ENCODE data around the gene HIF1AN.

The HIF1AN gene

DNA sequence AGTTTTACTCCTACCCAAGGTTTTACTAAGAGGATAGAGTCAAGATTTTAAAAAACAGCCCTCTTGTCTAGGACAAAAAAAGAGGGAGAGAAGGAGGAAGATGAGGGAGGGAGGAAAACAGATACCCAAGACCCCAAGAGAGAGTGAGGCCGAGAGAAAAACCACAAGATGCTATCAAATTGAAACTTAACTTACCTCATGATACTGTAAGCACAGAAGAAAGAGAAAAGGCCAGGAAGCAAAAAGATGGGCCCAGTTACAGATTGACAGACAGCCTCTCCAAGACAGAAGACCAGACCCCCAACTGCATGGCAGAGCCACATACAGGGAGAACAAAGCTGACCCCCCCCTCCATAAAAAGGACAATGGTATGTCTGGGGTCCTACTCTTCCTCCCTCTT, 27.5 kb upstream of the HIF1AN start:
- Histone ChIP-seq H3K27me3 (ENCODE audit: insufficient read depth, low read length) (peaks cover 11% of the 10 kb centered on the region; the same call in 1 of the 2 replicates), H3K4me3 (ENCODE audit: low read length) (no peak overlapping the region), H3K9me3 (ENCODE audit: insufficient read depth, low read depth, low read length) (no peaks in the 10 kb centered on the region), H3K4me1 (ENCODE audit: insufficient read depth, low read length) (no peaks in the 10 kb centered on the region), H3K36me3 (ENCODE audit: insufficient read depth, low read depth, low read length) (no peaks in the 10 kb centered on the region), H3K27ac (ENCODE audit: low read length) (no peak overlapping the region), H3K9ac (ENCODE audit: low read depth, low read length) (no peak overlapping the region)

DNA sequence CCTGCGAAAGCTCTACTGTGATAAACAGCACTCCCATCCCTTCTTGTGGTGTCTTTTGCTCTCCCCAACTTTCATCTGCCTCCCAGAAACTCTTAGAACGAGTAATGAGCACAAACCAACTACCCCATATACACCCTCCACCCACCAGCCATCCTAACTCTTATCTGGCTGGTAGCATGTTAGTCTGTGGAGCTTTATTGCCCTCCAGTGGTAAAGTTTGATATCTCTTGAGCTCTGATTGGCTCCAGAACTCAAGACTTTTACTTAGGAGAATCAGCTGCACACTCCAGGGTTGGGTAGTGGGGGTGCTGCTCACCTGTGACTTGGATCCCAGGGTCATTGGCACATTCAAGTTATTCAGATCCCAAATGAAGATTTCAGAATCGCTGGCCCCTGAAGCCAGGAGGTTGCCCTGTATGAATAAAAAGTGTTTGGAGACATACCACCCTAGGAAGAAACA, 27.0 kb upstream of the HIF1AN start:
- H3K27ac ChIP-seq (ENCODE audit: low read length) = no peak overlapping the region
- no peaks in the 10 kb centered on the region for H3K9me3 ChIP-seq (ENCODE audit: insufficient read depth, low read depth, low read length)
- no peaks in the 10 kb centered on the region for H3K4me1 ChIP-seq (ENCODE audit: insufficient read depth, low read length)
- H3K36me3 ChIP-seq (ENCODE audit: insufficient read depth, low read depth, low read length) = no peaks in the 10 kb centered on the region
- no peak overlapping the region for H3K4me3 ChIP-seq (ENCODE audit: low read length)
- no peak overlapping the region for H3K9ac ChIP-seq (ENCODE audit: low read depth, low read length)
- H3K27me3 ChIP-seq (ENCODE audit: insufficient read depth, low read length) = peaks cover 11% of the 10 kb centered on the region; the same call in 1 of the 2 replicates

- Histone ChIP-seq H3K27me3 (ENCODE audit: insufficient read depth, low read length) (peaks cover 11% of the 10 kb centered on the region; the same call in 1 of the 2 replicates), H3K9me3 (ENCODE audit: insufficient read depth, low read depth, low read length) (no peaks in the 10 kb centered on the region), H3K27ac (ENCODE audit: low read length) (no peak overlapping the region), H3K4me3 (ENCODE audit: low read length) (no peak overlapping the region), H3K36me3 (ENCODE audit: insufficient read depth, low read depth, low read length) (no peaks in the 10 kb centered on the region), H3K9ac (ENCODE audit: low read depth, low read length) (no peak overlapping the region), H3K4me1 (ENCODE audit: insufficient read depth, low read length) (no peaks in the 10 kb centered on the region)
These were observed 26.4 kb upstream of the HIF1AN start for GRCh38 chr10:100509241-100509840.

DNA sequence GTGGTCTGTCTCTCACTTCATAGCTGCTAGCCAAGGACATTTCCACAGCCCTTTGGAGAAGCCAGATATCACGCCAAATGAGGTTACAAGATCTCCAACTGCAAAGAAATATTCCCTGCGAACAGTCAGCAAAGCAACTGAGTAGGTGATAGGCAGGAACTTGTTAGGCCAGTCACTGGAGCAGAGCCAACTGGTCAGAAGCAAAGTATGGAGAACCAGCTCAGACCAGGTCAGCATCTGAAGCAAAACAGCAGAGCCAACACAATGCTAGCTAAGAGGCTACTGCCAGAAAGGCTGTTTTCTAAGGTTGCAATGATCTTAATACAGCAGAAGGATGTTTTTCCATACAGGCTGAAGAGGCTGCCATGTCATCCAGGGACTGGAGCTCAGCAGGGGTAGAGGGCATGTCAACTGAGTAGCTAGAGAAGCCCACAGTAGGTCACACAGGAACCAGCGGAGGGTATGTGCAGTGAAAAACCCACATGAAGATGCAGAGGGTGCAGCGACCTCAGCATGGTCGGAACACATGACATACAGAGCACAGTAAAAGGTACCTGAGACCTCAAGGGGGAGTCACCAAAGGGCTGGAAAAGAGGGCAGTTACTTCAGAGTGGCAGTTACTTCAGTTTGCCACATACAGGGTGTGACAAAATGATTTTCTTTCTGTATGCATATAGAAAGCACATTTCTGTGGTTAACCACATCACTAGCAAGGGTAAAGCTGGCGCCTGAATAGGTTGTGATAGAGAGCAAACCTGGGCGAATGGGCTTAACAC, 25.0 kb upstream of the HIF1AN start:
- H3K27ac ChIP-seq (ENCODE audit: low read length) = no peak overlapping the region
- H3K9ac ChIP-seq (ENCODE audit: low read depth, low read length) = no peak overlapping the region
- no peak overlapping the region for H3K4me3 ChIP-seq (ENCODE audit: low read length)
- H3K27me3 ChIP-seq (ENCODE audit: insufficient read depth, low read length) = peaks cover 11% of the 10 kb centered on the region; the same call in 1 of the 2 replicates
- no peaks in the 10 kb centered on the region for H3K4me1 ChIP-seq (ENCODE audit: insufficient read depth, low read length)
- no peaks in the 10 kb centered on the region for H3K36me3 ChIP-seq (ENCODE audit: insufficient read depth, low read depth, low read length)
- H3K9me3 ChIP-seq (ENCODE audit: insufficient read depth, low read depth, low read length) = no peaks in the 10 kb centered on the region

DNA sequence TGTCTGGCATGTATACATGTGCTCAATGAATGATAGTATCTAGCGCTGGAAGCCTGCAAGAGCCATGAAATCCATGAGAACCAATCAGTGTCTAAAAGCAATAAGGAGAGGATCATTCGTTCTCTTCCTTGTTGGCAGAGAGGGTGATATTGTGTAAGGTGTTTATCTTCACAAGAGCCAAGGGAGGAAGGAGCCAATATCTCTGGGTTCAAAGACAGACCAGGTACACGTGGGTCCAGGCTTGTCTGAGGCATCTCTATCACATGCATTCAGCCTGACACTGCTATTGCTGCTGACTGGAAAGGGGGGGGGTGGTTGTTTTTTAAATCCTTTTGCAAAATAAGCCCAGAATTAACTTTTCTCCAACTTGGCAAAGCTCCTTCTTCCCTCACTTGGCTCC, 20.1 kb upstream of the HIF1AN start:
- H3K9me3 ChIP-seq (ENCODE audit: insufficient read depth, low read depth, low read length) = no peaks in the 10 kb centered on the region
- no peak overlapping the region for H3K27ac ChIP-seq (ENCODE audit: low read length)
- H3K9ac ChIP-seq (ENCODE audit: low read depth, low read length) = no peak overlapping the region
- H3K4me1 ChIP-seq (ENCODE audit: insufficient read depth, low read length) = no peaks in the 10 kb centered on the region
- H3K4me3 ChIP-seq (ENCODE audit: low read length) = no peak overlapping the region
- H3K36me3 ChIP-seq (ENCODE audit: insufficient read depth, low read depth, low read length) = no peaks in the 10 kb centered on the region
- peaks cover 30% of the 10 kb centered on the region for H3K27me3 ChIP-seq (ENCODE audit: insufficient read depth, low read length)

- H3K9me3 ChIP-seq (ENCODE audit: insufficient read depth, low read depth, low read length) = no peaks in the 10 kb centered on the region
- no peak overlapping the region for H3K9ac ChIP-seq (ENCODE audit: low read depth, low read length)
- H3K27me3 ChIP-seq (ENCODE audit: insufficient read depth, low read length) = peaks cover 39% of the 10 kb centered on the region
- H3K27ac ChIP-seq (ENCODE audit: low read length) = no peak overlapping the region
- no peak overlapping the region for H3K4me3 ChIP-seq (ENCODE audit: low read length)
- H3K36me3 ChIP-seq (ENCODE audit: insufficient read depth, low read depth, low read length) = no peaks in the 10 kb centered on the region
- no peaks in the 10 kb centered on the region for H3K4me1 ChIP-seq (ENCODE audit: insufficient read depth, low read length)
These were observed 18.9 kb upstream of the HIF1AN start for GRCh38 chr10:100516847-100517246.

DNA sequence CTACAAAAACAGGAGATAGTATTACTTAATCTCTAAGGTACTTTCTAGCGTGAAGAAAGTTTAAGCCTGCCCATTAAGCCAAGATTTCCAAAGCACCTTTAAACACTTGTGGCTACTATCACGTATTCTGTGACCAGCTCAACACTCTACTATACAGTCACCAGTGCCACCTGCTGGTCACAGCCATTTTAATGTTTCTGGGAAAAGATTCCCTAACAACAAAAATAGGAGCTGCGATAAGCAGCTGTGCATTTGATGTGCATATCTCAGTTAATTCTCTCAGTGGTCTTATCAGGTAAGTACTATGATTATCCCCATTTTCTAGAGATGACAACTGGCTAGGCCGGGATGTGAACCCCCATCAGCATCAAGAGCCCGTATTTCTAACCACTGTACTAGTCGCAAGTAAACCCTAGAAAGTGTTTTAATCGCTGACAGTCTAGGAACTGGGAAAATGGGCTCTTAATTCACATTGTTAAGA, 16.9 kb upstream of the HIF1AN start:
- H3K36me3 ChIP-seq (ENCODE audit: insufficient read depth, low read depth, low read length) = peaks cover 12% of the 10 kb centered on the region; the same call in 1 of the 2 replicates
- peak overlapping the region; percentile 58 for H3K4me3 ChIP-seq (ENCODE audit: low read length)
- H3K9ac ChIP-seq (ENCODE audit: low read depth, low read length) = no peak overlapping the region
- H3K27ac ChIP-seq (ENCODE audit: low read length) = no peak overlapping the region
- no peaks in the 10 kb centered on the region for H3K9me3 ChIP-seq (ENCODE audit: insufficient read depth, low read depth, low read length)
- no peaks in the 10 kb centered on the region for H3K4me1 ChIP-seq (ENCODE audit: insufficient read depth, low read length)
- H3K27me3 ChIP-seq (ENCODE audit: insufficient read depth, low read length) = peaks cover 42% of the 10 kb centered on the region

DNA sequence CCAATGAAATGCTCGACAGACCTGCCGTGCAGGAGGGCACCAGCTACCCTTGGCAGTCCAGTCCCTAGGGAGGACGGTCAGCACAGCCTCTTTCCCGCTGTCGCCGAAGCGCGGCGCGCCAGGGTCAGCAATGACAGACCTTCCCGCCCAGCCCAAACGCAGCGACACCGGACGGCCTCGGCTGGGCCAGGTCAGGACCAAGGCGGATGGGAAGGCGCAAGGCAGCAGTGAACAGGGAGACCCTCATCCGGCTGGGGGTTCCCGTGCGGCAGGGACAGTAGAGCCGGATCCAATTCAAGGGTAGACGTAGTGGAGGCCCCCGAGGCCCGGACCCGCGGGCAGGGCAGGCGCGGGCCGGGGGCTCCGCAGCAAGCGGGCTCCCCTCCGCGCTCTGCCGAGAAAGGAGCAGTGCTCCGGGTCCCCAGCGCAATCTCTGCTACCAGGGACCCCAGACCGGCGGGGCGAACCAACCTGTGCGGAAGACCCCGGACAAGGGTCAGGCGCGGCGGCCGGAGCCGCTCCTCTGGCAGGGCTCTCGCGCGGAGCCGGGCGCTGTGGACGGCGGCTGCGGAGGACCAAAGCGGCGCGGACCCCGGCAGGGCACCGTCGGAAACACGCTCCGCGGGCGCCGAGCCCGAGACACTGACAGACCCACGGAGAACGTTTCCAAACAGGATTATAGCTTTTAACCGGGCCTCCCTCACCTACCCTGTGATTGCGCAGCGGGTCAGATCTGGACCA, 16.3 kb upstream of the HIF1AN start, which contains the start of gene SEC31B:
Gene SEC31B, minus strand, starts transcription at position 551 of the 741 bp plus-strand sequence. CDS start 2,909 bp downstream, outside the sequence.
- Histone ChIP-seq H3K27ac (ENCODE audit: low read length) (no peak within 1 kb of the TSS), H3K27me3 (ENCODE audit: insufficient read depth, low read length) (peaks cover 42% of the 10 kb centered on the region), H3K36me3 (ENCODE audit: insufficient read depth, low read depth, low read length) (peaks cover 19% of the 10 kb centered on the region), H3K4me1 (ENCODE audit: insufficient read depth, low read length) (no peaks in the 10 kb centered on the region), H3K9ac (ENCODE audit: low read depth, low read length) (peak within 1 kb of the TSS; percentile 37; the same call in 1 of the 2 replicates), H3K9me3 (ENCODE audit: insufficient read depth, low read depth, low read length) (no peaks in the 10 kb centered on the region), H3K4me3 (ENCODE audit: low read length) (peak within 1 kb of the TSS; percentile 58)

DNA sequence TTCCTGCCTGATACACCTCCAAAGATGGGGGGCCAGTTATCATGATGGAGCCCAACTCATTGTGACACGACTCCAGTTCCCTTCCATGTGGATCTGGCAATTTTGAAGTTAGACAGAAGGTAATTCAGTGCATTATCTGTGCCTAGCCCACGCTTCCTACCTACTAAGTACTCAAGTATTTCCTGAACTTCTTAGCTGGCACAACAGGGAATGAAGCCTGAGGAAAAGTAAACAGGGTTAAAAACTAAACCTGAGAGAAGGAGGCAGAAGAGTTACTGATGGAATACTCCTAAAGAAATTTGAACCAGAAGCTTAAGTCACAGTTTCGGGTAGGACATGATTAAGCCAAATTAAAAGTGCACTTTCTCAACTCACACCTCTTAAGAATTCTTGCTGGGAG, 14.9 kb upstream of the HIF1AN start:
- no peaks in the 10 kb centered on the region for H3K4me1 ChIP-seq (ENCODE audit: insufficient read depth, low read length)
- H3K9me3 ChIP-seq (ENCODE audit: insufficient read depth, low read depth, low read length) = no peaks in the 10 kb centered on the region
- H3K27me3 ChIP-seq (ENCODE audit: insufficient read depth, low read length) = peaks cover 42% of the 10 kb centered on the region
- H3K4me3 ChIP-seq (ENCODE audit: low read length) = no peak overlapping the region
- peaks cover 32% of the 10 kb centered on the region for H3K36me3 ChIP-seq (ENCODE audit: insufficient read depth, low read depth, low read length)
- no peak overlapping the region for H3K9ac ChIP-seq (ENCODE audit: low read depth, low read length)
- no peak overlapping the region for H3K27ac ChIP-seq (ENCODE audit: low read length)

GRCh38 chr10:100522107-100522801, 13.5 kb upstream of the HIF1AN start:
- Histone ChIP-seq H3K4me3 (ENCODE audit: low read length) (no peak overlapping the region), H3K27me3 (ENCODE audit: insufficient read depth, low read length) (peaks cover 42% of the 10 kb centered on the region), H3K27ac (ENCODE audit: low read length) (no peak overlapping the region), H3K4me1 (ENCODE audit: insufficient read depth, low read length) (no peaks in the 10 kb centered on the region), H3K9me3 (ENCODE audit: insufficient read depth, low read depth, low read length) (no peaks in the 10 kb centered on the region), H3K36me3 (ENCODE audit: insufficient read depth, low read depth, low read length) (peaks cover 47% of the 10 kb centered on the region), H3K9ac (ENCODE audit: low read depth, low read length) (no peak overlapping the region)

- Histone ChIP-seq H3K9ac (ENCODE audit: low read depth, low read length) (no peak overlapping the region), H3K36me3 (ENCODE audit: insufficient read depth, low read depth, low read length) (peaks cover 50% of the 10 kb centered on the region), H3K9me3 (ENCODE audit: insufficient read depth, low read depth, low read length) (no peaks in the 10 kb centered on the region)
These were observed 12.8 kb upstream of the HIF1AN start for GRCh38 chr10:100522945-100523344.

More at GRCh38 chr10:100522945-100523344, 12.8 kb upstream of the HIF1AN start:
- peaks cover 38% of the 10 kb centered on the region for H3K27me3 ChIP-seq (ENCODE audit: insufficient read depth, low read length)
- H3K27ac ChIP-seq (ENCODE audit: low read length) = no peak overlapping the region
- H3K4me1 ChIP-seq (ENCODE audit: insufficient read depth, low read length) = no peaks in the 10 kb centered on the region
- no peak overlapping the region for H3K4me3 ChIP-seq (ENCODE audit: low read length)
